Liver (tissue), 9 donors: ENCODE measurements around the gene ZFP69B. TPM values are rescaled to one million over a fixed set of nuclear protein-coding genes. Genes with fewer than 3 reads are reported as not detected.

Experiments
- DNase-seq: peaks from one replicate; pipeline ENCODE4 v3.0.0-alpha.2; 2017; ENCODE audit warnings: low spot score
- H3K27ac ChIP-seq, 2 donors: one replicate each; pipeline ENCODE4 v1.7.0; 2013; ENCODE audit warnings: inconsistent platforms in 2 of 2, low read length in 2 of 2, control low read depth in 1 of 2, low read depth in 1 of 2, mild to moderate bottlenecking in 1 of 2
- H3K27me3 ChIP-seq, 4 donors: one replicate each; pipeline versions ENCODE4 v1.6.1 to v1.7.0; 2013; ENCODE audit warnings: low read length in 3 of 4, inconsistent platforms in 1 of 4, mild to moderate bottlenecking in 1 of 4, moderate library complexity in 1 of 4; ENCODE audit not compliant: control insufficient read depth in 4 of 4, insufficient read depth in 4 of 4
- H3K36me3 ChIP-seq, 4 donors: one replicate each; pipeline versions ENCODE4 v1.6.1 to v1.7.0; 2013; ENCODE audit warnings: low read length in 3 of 4, mild to moderate bottlenecking in 3 of 4, low read depth in 1 of 4, moderate library complexity in 1 of 4; ENCODE audit not compliant: control insufficient read depth in 4 of 4, insufficient read depth in 3 of 4
- H3K4me1 ChIP-seq, 4 donors: one replicate each; pipeline versions ENCODE4 v1.6.1 to v1.7.0; 2013; ENCODE audit warnings: low read length in 3 of 4, mild to moderate bottlenecking in 3 of 4, moderate library complexity in 1 of 4; ENCODE audit not compliant: control insufficient read depth in 4 of 4, insufficient read depth in 4 of 4
- H3K4me3 ChIP-seq, 3 donors: one replicate each; pipeline versions ENCODE4 v1.6.1 to v1.7.0; 2013; ENCODE audit warnings: low read length in 3 of 3, control low read depth in 1 of 3, low read depth in 1 of 3, mild to moderate bottlenecking in 1 of 3
- H3K9ac ChIP-seq, 2 donors: one replicate each; pipeline ENCODE4 v1.7.0; 2013; ENCODE audit warnings: low read length in 2 of 2, mild to moderate bottlenecking in 2 of 2, moderate library complexity in 2 of 2, control low read depth in 1 of 2, low read depth in 1 of 2
- H3K9me3 ChIP-seq, 4 donors: one replicate each; pipeline versions ENCODE4 v1.6.1 to v1.7.0; 2013; ENCODE audit warnings: low read length in 3 of 4; ENCODE audit not compliant: control insufficient read depth in 4 of 4
- EGR1 ChIP-seq, 2 donors: IDR thresholded peaks; 2 replicates each; pipeline ENCODE4 v1.6.1; 2016 to 2018; ENCODE audit warnings: antibody characterized with exemption in 2 of 2, low read depth in 2 of 2
- FOXA2 ChIP-seq: IDR thresholded peaks from 2 replicates; pipeline ENCODE4 v1.6.1; 2016; ENCODE audit warnings: antibody characterized with exemption
- GABPA ChIP-seq, 2 donors: IDR thresholded peaks in 1 of 2; conservative IDR thresholded peaks in 1 of 2; 2 replicates each; pipeline ENCODE4 v1.6.1; 2016; ENCODE audit warnings: antibody characterized with exemption in 2 of 2, mild to moderate bottlenecking in 1 of 2, moderate library complexity in 1 of 2
- HNF4A ChIP-seq, 2 donors: conservative IDR thresholded peaks; 2 replicates each; pipeline ENCODE4 v1.6.1; 2016; ENCODE audit warnings: antibody characterized with exemption in 2 of 2, mild to moderate bottlenecking in 2 of 2
- JUND ChIP-seq, 2 donors: IDR thresholded peaks; 2 replicates each; pipeline ENCODE4 v1.6.1; 2016; ENCODE audit warnings: antibody characterized with exemption in 2 of 2
- RAD21 ChIP-seq, 2 donors: IDR thresholded peaks; 2 replicates each; pipeline ENCODE4 v1.6.1; 2016; ENCODE audit warnings: antibody characterized with exemption in 2 of 2, mild to moderate bottlenecking in 2 of 2
- REST ChIP-seq: IDR thresholded peaks from 2 replicates; pipeline ENCODE4 v1.6.1; 2016; ENCODE audit warnings: antibody characterized with exemption, mild to moderate bottlenecking
- WGBS: extraction: QIAGEN DNeasy Blood & Tissue Kit; methylation state at CpG from one replicate; pipeline ENCODE4 v1.1.7; 2013; 5-methylcytosine and 5-hydroxymethylcytosine counted together
- polyA plus RNA-seq, 2 donors: library from polyadenylated mRNA; stranded (reverse) in 1 of 2; unstranded in 1 of 2; fragments of 200-250 nt in 1 of 2; fragments of >200 nt in 1 of 2; fragmentation: Nextera tagmentation in 1 of 2; extraction: Ambion mirVana in 1 of 2; gene quantifications; one replicate each; pipeline versions ENCODE4 v1.2.1 to v1.2.3, GENCODE V29; 2013 to 2015
- total RNA-seq, 2 donors: library from RNA; depleted of rRNA; stranded (reverse); fragments of >200 nt; gene quantifications; one replicate each; pipeline ENCODE4 v1.2.3, GENCODE V29; 2014
- TF ChIP-seq, protein P1 (sequence below): IDR thresholded peaks from 2 replicates; pipeline ENCODE4 v1.6.1; 2016; ENCODE audit warnings: antibody characterized with exemption
- TF ChIP-seq, protein P2 (sequence below): IDR thresholded peaks from 2 replicates; pipeline ENCODE4 v1.6.1; 2016; ENCODE audit warnings: antibody characterized with exemption
- TF ChIP-seq, protein P3 (sequence below): fragments of 150-350 bp; IDR thresholded peaks from 2 replicates; pipeline ENCODE4 v1.5.1; 2017; ENCODE audit warnings: improper control_type of control experiment, low read depth, low read length; ENCODE audit not compliant: missing input control
- donor health status: healthy.
- donor health status: healthy.
- donor health status: healthy.
- donor health status: healthy.
- donor health status: healthy.

Gene ZFP69B
- total and polyA plus RNA-seq, 4 donors, result 0.19 to 0.92 (median 0.62) TPM

- peak; percentile 78 for DNase-seq
- Histone ChIP-seq H3K9me3 (peaks cover 0 to 17% (median 5%) of the 10 kb centered on the region in 4 donors), H3K4me1 (peaks cover 0 to 12% (median 4%) of the 10 kb centered on the region in 4 donors), H3K36me3 (peaks cover 0 to 2% (median 2%) of the 10 kb centered on the region in 4 donors), H3K27ac (peak within 1 kb of the TSS; percentile 14 to 61), H3K27me3 (no peaks in the 10 kb centered on the region), H3K4me3 (peak within 1 kb of the TSS; percentile 88 to 95 (median 92)), H3K9ac (peak within 1 kb of the TSS; percentile 31 to 94)
- TF ChIP-seq RAD21 (IDR thresholded peaks at IDR 0.05) (peak in 1 of 2 donors; percentile 3), HNF4A (conservative IDR thresholded peaks at IDR 0.05) (no peak), EGR1 (IDR thresholded peaks at IDR 0.05; ENCODE audit: low read depth in 2 of 2) (no peak), REST (no peak), FOXA2 (no peak)
- TF ChIP-seq, protein P1, sequence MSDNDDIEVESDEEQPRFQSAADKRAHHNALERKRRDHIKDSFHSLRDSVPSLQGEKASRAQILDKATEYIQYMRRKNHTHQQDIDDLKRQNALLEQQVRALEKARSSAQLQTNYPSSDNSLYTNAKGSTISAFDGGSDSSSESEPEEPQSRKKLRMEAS, result no peak
- WGBS, result under 1% methylated on average over 65 of the region's 65 CpGs
Observed at GRCh38 chr1:40476924-40477677, 26.8 kb downstream of the ZFP69B start, which contains the start of gene ZFP69. TSS of gene ZFP69 (plus strand) at chr1:40477290. CDS start at chr1:40479362, 2,072 bp downstream.

DNA sequence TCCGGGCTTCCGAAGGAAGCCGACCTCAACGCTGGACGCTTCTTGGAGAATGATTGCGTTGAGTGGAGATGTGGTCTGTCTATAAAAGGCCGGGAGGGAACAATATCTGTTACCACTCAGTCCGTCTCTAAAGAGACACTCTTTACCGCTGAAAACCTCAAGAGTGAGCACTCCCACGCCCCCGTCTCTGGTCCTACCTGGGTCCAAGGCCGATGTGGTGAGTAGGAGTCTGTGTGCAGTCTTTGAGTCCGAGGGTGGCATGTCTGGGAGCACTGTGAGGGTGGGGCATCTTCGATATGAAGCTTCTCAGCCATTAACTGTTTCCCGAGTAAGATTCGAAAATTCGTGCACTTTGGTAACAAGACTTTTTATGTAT lies 27.4 kb downstream of the ZFP69B start:
- Histone ChIP-seq H3K27ac (peak overlapping the region in 1 of 2 donors; percentile 14), H3K4me1 (peaks cover 0 to 12% (median 4%) of the 10 kb centered on the region in 4 donors), H3K27me3 (no peaks in the 10 kb centered on the region), H3K36me3 (peaks cover 2 to 4% (median 4%) of the 10 kb centered on the region in 4 donors), H3K9ac (peak overlapping the region; percentile 10 to 94), H3K4me3 (peak overlapping the region; percentile 88 to 95 (median 92)), H3K9me3 (peaks cover 0 to 17% (median 4%) of the 10 kb centered on the region in 4 donors)
- 7% methylated on average over 17 of the region's 17 CpGs for WGBS
- DNase-seq, result peak; percentile 39
- TF ChIP-seq, protein P2, sequence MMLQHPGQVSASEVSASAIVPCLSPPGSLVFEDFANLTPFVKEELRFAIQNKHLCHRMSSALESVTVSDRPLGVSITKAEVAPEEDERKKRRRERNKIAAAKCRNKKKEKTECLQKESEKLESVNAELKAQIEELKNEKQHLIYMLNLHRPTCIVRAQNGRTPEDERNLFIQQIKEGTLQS, result no peak
- TF ChIP-seq JUND (IDR thresholded peaks at IDR 0.05) (no peak), GABPA (IDR thresholded peaks at IDR 0.05 in 1 of 2, conservative IDR thresholded peaks at IDR 0.05 in 1 of 2) (no peak)
- TF ChIP-seq, protein P3, sequence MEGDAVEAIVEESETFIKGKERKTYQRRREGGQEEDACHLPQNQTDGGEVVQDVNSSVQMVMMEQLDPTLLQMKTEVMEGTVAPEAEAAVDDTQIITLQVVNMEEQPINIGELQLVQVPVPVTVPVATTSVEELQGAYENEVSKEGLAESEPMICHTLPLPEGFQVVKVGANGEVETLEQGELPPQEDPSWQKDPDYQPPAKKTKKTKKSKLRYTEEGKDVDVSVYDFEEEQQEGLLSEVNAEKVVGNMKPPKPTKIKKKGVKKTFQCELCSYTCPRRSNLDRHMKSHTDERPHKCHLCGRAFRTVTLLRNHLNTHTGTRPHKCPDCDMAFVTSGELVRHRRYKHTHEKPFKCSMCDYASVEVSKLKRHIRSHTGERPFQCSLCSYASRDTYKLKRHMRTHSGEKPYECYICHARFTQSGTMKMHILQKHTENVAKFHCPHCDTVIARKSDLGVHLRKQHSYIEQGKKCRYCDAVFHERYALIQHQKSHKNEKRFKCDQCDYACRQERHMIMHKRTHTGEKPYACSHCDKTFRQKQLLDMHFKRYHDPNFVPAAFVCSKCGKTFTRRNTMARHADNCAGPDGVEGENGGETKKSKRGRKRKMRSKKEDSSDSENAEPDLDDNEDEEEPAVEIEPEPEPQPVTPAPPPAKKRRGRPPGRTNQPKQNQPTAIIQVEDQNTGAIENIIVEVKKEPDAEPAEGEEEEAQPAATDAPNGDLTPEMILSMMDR, result no peak
